Trophoblast cell (in vitro differentiated cells and primary cell): ENCODE results near the gene KRT5.

Source experiments
- DNase-seq, 2 donors: peaks; one replicate each; pipeline ENCODE4 v3.0.0-alpha.2; 2016
- H2AFZ ChIP-seq: 2 replicates; pipeline ENCODE4 v1.6.1; 2013; ENCODE audit warnings: low read length, moderate library complexity, mild to moderate bottlenecking; ENCODE audit not compliant: insufficient read depth, poor library complexity
- H2AK5ac ChIP-seq: 2 replicates; pipeline ENCODE4 v1.6.1; 2013; ENCODE audit warnings: mild to moderate bottlenecking, low read length
- H2BK120ac ChIP-seq: 2 replicates; pipeline ENCODE4 v1.6.1; 2013; ENCODE audit warnings: low read length, mild to moderate bottlenecking, moderate library complexity; ENCODE audit not compliant: insufficient read depth, poor library complexity
- H2BK12ac ChIP-seq: 2 replicates; pipeline ENCODE4 v1.6.1; 2013; ENCODE audit warnings: mild to moderate bottlenecking, low read length, moderate library complexity
- H2BK5ac ChIP-seq: 2 replicates; pipeline ENCODE4 v1.6.1; 2013; ENCODE audit warnings: low read length, low read depth, moderate library complexity, mild to moderate bottlenecking; ENCODE audit not compliant: poor library complexity
- H3K14ac ChIP-seq: 2 replicates; pipeline ENCODE4 v1.6.1; 2013; ENCODE audit warnings: mild to moderate bottlenecking, low read length
- H3K18ac ChIP-seq: 2 replicates; pipeline ENCODE4 v1.6.1; 2013; ENCODE audit warnings: mild to moderate bottlenecking, low read length
- H3K23ac ChIP-seq: 2 replicates; pipeline ENCODE4 v1.6.1; 2013; ENCODE audit warnings: low read length
- H3K27ac ChIP-seq: 2 replicates; pipeline ENCODE4 v1.5.1; 2013; ENCODE audit warnings: low read depth, mild to moderate bottlenecking, inconsistent platforms, low read length, moderate library complexity
- H3K27me3 ChIP-seq: 2 replicates; pipeline ENCODE4 v1.6.1; 2013; ENCODE audit warnings: inconsistent platforms, mild to moderate bottlenecking, low read length, moderate library complexity; ENCODE audit not compliant: insufficient read depth
- H3K36me3 ChIP-seq, 2 experiments: 1 replicate in 1 of 2; 2 replicates in 1 of 2; pipeline ENCODE4 v1.6.1; 2013; ENCODE audit warnings: low read length in 2 of 2, mild to moderate bottlenecking in 2 of 2, moderate library complexity in 1 of 2; ENCODE audit not compliant: insufficient read depth in 2 of 2, control insufficient read depth in 1 of 2
- H3K4ac ChIP-seq: 2 replicates; pipeline ENCODE4 v1.6.1; 2013; ENCODE audit warnings: low read depth, mild to moderate bottlenecking, low read length, moderate library complexity
- H3K4me1 ChIP-seq, 2 experiments: 1 replicate in 1 of 2; 2 replicates in 1 of 2; pipeline ENCODE4 v1.6.1; 2013; ENCODE audit warnings: low read length in 2 of 2, mild to moderate bottlenecking in 2 of 2, moderate library complexity in 1 of 2; ENCODE audit not compliant: insufficient read depth in 2 of 2, control insufficient read depth in 1 of 2
- H3K4me2 ChIP-seq: 2 replicates; pipeline ENCODE4 v1.6.1; 2013; ENCODE audit warnings: inconsistent platforms, mild to moderate bottlenecking, low read length, moderate library complexity
- H3K4me3 ChIP-seq: 2 replicates; pipeline ENCODE4 v1.5.1; 2013; ENCODE audit warnings: mild to moderate bottlenecking, low read depth, low read length, inconsistent platforms
- H3K79me1 ChIP-seq: one replicate; pipeline ENCODE4 v1.6.1; 2013; ENCODE audit warnings: low read length
- H3K79me2 ChIP-seq: 2 replicates; pipeline ENCODE4 v1.6.1; 2013; ENCODE audit warnings: low read length, mild to moderate bottlenecking; ENCODE audit not compliant: control insufficient read depth, insufficient read depth, poor library complexity
- H3K9ac ChIP-seq: 2 replicates; pipeline ENCODE4 v1.6.1; 2013; ENCODE audit warnings: mild to moderate bottlenecking, low read length
- H3K9me3 ChIP-seq: 2 replicates; pipeline ENCODE4 v1.6.1; 2013; ENCODE audit warnings: low read depth, mild to moderate bottlenecking, control low read depth, inconsistent platforms, low read length; ENCODE audit not compliant: insufficient read depth
- H4K12ac ChIP-seq: 2 replicates; pipeline ENCODE4 v1.6.1; 2013; ENCODE audit warnings: low read depth, mild to moderate bottlenecking, low read length, moderate library complexity
- H4K8ac ChIP-seq: 2 replicates; pipeline ENCODE4 v1.6.1; 2013; ENCODE audit warnings: low read depth, mild to moderate bottlenecking, low read length, moderate library complexity
- H4K91ac ChIP-seq: one replicate; pipeline ENCODE4 v1.6.1; 2013; ENCODE audit warnings: low read depth, mild to moderate bottlenecking, low read length, moderate library complexity
- WGBS: extraction: QIAGEN DNeasy Blood & Tissue Kit; methylation state at CpG from one replicate; pipeline ENCODE4 v1.1.7; 2013; ENCODE audit warnings: missing lambda C conversion rate; ENCODE audit not compliant: insufficient read length, insufficient coverage; ENCODE audit errors: extremely low coverage; 5-methylcytosine and 5-hydroxymethylcytosine counted together

Gene KRT5

DNA sequence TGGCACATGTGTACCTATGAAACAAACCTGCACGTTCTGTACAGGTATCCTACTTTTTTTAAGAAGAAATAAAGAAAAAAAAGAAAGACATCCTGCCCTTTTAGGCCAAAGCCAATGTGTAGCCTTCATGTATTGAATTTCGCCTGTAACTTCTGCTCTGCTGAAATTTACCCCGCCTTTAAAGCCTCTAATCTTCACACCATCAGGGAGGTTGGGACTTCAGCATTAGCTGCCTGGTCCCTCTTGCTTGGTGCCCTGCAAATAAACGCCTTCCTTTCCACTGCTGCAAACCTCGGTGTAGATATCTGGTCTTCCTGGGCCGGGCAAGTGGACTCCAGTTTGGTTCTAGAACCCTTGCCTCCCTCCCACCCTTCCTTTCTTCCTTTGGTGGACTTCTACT is 35.4 kb upstream of the KRT5 start:
- Histone ChIP-seq H3K4me2 (no peak overlapping the region), H3K79me1 (peaks cover 5% of the 10 kb centered on the region), H3K79me2 (no peaks in the 10 kb centered on the region), H3K27me3 (no peaks in the 10 kb centered on the region), H3K9me3 (no peaks in the 10 kb centered on the region), H3K9ac (no peak overlapping the region), H4K91ac (no peak overlapping the region), H4K12ac (no peak overlapping the region), H2AFZ (no peak overlapping the region), H3K23ac (no peak overlapping the region), H3K4me3 (no peak overlapping the region), H3K4me1 (peaks cover 12 to 14% of the 10 kb centered on the region in 2 experiments), H2BK5ac (no peak overlapping the region), H3K18ac (no peak overlapping the region), H2AK5ac (no peak overlapping the region), H3K14ac (no peak overlapping the region), H4K8ac (no peak overlapping the region), H2BK120ac (no peak overlapping the region), H3K27ac (no peak overlapping the region), H2BK12ac (no peak overlapping the region), H3K4ac (no peak overlapping the region), H3K36me3 (no peaks in the 10 kb centered on the region)
- no peak for DNase-seq
- WGBS, result no CpG with 5 or more reads among the region's 6 CpGs

DNA sequence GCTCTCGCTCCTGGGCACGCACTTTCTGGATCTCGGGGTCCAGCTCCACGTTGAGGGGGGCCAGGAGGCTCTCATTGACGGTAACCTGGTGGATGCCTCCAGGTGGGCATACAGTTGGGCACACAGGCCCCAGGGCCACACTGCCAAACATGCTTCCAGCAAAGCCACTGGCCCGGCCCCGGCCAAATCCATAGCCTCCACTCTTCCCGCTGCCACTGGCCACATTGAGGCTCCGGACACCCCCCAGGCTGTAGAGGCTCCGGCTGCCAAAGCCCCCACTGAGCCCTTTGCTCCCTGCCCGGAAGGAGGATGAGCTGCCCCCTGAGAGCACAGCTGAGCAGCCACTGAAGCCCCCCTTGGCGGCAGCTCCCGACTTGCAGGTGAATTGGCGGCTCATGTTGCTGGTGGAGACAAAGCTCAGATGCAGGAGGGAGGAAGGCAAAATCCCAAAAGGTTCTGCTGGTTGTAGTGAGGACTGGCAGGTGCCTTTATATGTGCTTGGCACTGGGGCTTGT is 32.5 kb upstream of the KRT5 start, which contains the start of gene KRT71:
TSS of gene KRT71 (minus strand) at position 465 of the 515 bp plus-strand sequence. CDS start at position 397, 68 bp downstream.
- H2AK5ac ChIP-seq, result peak within 1 kb of the TSS; percentile 76
- no peak within 1 kb of the TSS for H4K8ac ChIP-seq
- peak within 1 kb of the TSS; percentile 36 for H2BK5ac ChIP-seq
- H3K36me3 ChIP-seq, result no peaks in the 10 kb centered on the region
- no peak within 1 kb of the TSS for H3K18ac ChIP-seq
- no peaks in the 10 kb centered on the region for H3K27me3 ChIP-seq
- H4K91ac ChIP-seq, result peak within 1 kb of the TSS; percentile 77
- no peak within 1 kb of the TSS for H4K12ac ChIP-seq
- H3K79me1 ChIP-seq, result peaks cover 5% of the 10 kb centered on the region
- H3K27ac ChIP-seq, result peak within 1 kb of the TSS; percentile 43
- H3K4me2 ChIP-seq, result no peak within 1 kb of the TSS
- peak within 1 kb of the TSS; percentile 55 for H3K14ac ChIP-seq
- H3K4ac ChIP-seq, result no peak within 1 kb of the TSS
- H3K9me3 ChIP-seq, result no peaks in the 10 kb centered on the region
- H3K23ac ChIP-seq, result no peak within 1 kb of the TSS
- H3K9ac ChIP-seq, result no peak within 1 kb of the TSS
- peak within 1 kb of the TSS; percentile 75 for H2BK12ac ChIP-seq
- no peak within 1 kb of the TSS for H3K4me3 ChIP-seq
- H2BK120ac ChIP-seq, result peak within 1 kb of the TSS; percentile 67
- no peaks in the 10 kb centered on the region for H3K79me2 ChIP-seq
- peaks cover 12 to 15% of the 10 kb centered on the region in 2 experiments for H3K4me1 ChIP-seq
- H2AFZ ChIP-seq, result no peak within 1 kb of the TSS
- no CpG with 5 or more reads among the region's 14 CpGs for WGBS
- no peak for DNase-seq

- Histone ChIP-seq H2AFZ (no peak overlapping the region), H3K18ac (no peak overlapping the region), H3K9me3 (no peaks in the 10 kb centered on the region), H3K23ac (no peak overlapping the region), H3K9ac (no peak overlapping the region), H4K91ac (peak overlapping the region; percentile 77), H3K14ac (peak overlapping the region; percentile 55), H2BK120ac (peak overlapping the region; percentile 67), H2AK5ac (peak overlapping the region; percentile 76), H3K36me3 (no peaks in the 10 kb centered on the region), H3K79me1 (peaks cover 5% of the 10 kb centered on the region), H3K27me3 (no peaks in the 10 kb centered on the region), H4K8ac (no peak overlapping the region), H3K27ac (peak overlapping the region; percentile 43), H3K79me2 (no peaks in the 10 kb centered on the region), H3K4me3 (no peak overlapping the region), H2BK12ac (peak overlapping the region; percentile 75), H2BK5ac (peak overlapping the region; percentile 36), H3K4me2 (no peak overlapping the region), H3K4me1 (peaks cover 12 to 15% of the 10 kb centered on the region in 2 experiments), H3K4ac (no peak overlapping the region), H4K12ac (no peak overlapping the region)
- no CpG with 5 or more reads among the region's 5 CpGs for WGBS
- DNase-seq, result no peak
Measured at GRCh38 chr12:52552055-52552454, 31.9 kb upstream of the KRT5 start.

DNA sequence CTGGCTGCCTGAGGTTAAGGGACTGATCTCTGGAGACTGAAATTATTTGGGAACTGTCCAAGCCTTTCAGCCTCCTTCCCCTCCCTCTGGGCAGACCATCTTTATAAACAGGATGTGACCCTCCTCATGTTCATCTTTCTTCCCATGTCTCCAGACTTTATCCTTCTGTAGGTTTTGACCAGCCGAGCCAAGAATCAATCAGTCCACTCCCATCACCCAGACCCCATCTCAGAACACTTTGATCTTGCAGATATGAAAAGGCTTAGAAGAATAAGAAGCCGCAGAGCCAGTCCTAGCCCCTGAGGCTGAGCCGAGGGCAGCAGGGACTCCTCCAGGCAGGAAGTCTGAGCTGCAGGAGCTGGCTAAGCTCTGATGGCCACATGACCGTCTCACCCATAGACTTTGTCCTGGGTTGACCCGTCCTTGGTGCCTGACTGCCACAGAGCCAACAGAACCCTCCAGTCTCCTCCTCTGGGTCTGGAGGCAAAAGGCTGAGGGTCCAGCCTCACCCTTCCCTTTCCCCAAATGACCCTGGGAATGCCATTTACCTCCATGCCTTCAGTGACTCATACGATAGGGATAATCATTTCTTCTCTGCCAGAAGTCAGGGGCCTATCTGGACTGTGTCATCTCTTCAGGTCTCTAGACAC is 31.1 kb upstream of the KRT5 start:
- Histone ChIP-seq H3K79me1 (peaks cover 5% of the 10 kb centered on the region), H3K9ac (no peak overlapping the region), H3K18ac (no peak overlapping the region), H3K14ac (peak overlapping the region; percentile 62), H3K36me3 (no peaks in the 10 kb centered on the region), H3K4me2 (no peak overlapping the region), H4K91ac (no peak overlapping the region), H2BK120ac (no peak overlapping the region), H3K79me2 (no peaks in the 10 kb centered on the region), H3K4me3 (no peak overlapping the region), H4K12ac (no peak overlapping the region), H2AK5ac (no peak overlapping the region), H2BK5ac (peak overlapping the region; percentile 49), H3K27ac (peak overlapping the region; percentile 19), H3K9me3 (no peaks in the 10 kb centered on the region), H4K8ac (no peak overlapping the region), H3K4me1 (peaks cover 12 to 15% of the 10 kb centered on the region in 2 experiments), H3K23ac (no peak overlapping the region), H3K4ac (no peak overlapping the region), H2BK12ac (peak overlapping the region; percentile 48), H3K27me3 (no peaks in the 10 kb centered on the region), H2AFZ (no peak overlapping the region)
- peak; percentile 93 to 95 for DNase-seq
- no CpG with 5 or more reads among the region's 6 CpGs for WGBS
